ENCODE results near the gene ITGB5.

ITGB5 gene

DNA sequence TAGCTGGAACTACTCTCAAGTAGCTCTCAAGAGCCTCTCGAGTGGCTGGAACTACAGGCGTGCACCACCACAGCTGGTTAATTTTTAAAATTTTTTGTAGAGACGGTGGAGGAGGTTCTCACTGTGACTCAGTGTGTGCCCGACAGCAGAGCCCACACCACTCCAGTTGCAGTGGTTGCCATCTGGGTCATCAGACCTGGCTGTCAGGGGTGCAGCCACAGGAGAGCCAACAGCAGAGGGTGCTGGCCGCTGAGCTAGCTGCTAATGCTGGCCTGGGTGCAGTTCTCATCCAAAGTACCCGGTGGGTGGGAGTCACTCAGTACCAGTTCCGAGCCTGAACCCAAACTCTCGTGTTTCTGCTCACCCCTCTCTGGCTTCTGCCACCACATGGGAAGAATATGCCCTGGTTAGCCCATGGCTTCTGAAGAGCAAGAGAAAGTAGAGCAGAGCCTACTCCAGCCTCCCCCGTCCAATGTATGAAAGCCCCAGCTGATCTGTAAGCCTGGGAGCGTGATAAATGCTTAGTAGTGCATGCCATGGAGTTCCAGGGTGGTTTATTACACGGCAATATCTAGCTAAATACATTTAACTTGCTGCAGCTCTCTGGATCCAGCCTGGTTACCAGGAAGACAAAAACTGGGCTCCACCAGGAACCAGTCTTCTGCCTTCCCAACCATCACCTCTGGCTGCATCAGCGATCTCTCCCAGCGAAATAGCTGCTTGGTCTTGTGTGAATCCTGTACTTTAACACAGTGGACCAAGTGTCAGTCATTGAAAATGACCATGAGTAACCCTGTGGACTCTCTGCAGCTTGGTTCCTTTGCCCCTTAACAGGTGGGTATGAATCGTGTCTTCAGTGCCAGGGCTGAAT is 139.8 kb downstream of the ITGB5 start:
- no peak for DNase-seq

DNA sequence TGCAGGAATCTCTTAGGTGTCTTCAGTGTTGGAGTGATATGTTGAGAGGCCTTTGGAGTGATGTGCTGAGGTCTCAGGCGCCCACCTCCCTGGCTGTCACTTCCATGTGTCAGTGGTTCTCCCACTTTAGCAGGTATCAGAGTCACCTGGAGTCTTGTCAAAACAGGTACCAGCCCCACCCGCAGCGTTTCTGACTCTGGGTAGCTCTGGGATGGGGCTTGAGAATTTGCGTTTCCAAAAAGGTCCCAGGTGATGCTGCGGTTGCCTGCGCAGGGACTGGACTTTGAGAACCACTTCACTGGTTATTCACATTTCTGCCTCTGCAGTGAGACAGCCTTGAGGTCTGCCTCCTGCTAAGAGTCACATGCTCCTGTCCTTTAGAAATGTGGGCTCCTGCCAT is 141.4 kb downstream of the ITGB5 start:
- DNase-seq = no peak

DNA sequence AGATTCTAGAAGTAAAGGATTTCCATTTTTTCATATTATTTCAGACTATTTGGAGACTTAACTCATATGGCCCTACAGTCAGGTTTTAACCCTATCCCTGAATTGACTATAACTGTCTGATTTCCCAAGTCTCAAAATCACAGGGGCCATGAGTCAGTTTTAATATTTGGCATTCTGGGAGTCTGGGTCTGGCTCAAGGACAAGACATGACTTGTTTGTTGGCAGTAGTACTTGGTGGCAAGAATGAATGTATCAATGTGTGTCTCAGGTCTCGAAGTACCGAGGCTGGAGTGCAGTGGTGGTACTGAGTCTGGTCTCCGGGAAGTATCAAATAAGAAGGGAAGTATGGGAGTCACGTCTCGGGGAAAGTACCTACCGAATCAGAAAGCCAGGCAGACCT is 146.1 kb downstream of the ITGB5 start:
- DNase-seq = no peak

DNA sequence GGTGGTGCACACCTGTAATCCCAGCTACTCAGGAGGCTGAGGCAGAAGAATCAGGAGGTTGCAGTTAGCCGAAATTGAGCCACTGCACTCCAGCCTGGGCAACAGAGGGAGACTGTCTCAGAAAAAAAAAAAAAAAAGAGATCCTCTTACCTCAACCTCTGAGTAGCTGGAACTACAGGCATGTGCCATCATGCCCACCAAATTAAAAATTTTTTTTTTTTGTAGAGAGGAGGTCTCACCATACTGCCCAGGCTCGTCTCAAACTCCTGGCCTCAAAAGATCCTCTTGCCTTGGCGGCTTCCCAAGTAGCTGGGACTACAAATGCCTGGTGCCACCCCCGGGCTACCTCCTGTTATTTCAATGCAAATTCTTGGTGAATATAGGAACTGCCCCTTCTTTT is 155.4 kb downstream of the ITGB5 start:
- no peak for DNase-seq

DNA sequence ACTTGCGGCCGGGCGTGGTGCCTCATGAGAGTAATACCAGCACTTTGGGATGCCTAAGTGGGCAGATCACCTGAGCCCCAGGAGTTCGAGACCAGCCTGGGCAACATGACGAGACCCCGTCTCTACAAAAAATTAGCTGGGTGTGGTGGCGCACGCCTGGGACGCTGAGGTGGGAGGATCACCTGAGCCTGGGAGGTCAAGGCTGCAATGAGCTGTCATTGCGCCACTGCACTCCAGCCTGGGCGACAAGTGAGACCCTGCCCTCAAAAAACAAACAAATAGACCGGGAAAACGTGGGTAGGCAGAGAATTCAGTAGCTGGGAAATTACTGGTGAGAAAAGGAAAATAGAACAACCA is 156.2 kb downstream of the ITGB5 start:
- no peak for DNase-seq

DNA sequence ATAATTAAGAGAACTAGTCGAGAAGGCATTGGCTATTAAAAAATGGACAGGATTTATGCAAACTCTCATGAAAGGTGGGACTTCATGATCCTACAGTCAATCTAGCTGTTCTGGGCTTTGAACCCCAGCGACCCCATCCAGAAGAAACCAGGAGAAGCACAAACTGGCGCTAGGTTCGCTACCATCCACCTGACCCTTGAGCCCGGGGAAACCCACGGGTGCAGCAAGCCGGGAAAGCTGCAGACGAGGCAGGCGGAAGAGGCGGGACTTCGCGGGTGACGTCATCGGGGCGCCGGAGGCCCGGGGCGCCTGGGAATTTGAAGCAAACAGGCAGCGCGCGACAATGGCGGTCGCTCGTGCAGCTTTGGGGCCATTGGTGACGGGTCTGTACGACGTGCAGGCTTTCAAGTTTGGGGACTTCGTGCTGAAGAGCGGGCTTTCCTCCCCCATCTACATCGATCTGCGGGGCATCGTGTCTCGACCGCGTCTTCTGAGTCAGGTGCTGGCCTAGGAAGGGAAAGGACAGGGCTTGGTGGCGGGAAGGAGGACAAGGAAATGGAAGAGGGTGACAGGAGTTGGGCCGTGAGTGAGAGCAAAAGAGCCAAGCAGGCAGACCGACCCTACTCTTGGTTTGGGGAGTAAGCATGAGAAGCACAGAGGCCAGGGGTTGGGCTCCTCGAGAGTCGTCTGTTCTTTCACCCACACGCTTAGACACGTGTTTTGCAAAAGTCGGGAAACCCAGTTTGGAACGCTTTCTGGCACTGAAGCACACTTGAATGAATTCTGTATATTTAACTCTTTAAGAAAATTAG is 156.8 kb downstream of the ITGB5 start, which contains the start of gene UMPS:
UMPS (plus strand) TSS at position 324 of the 812 bp plus-strand sequence; CDS start at position 344, 20 bp downstream.
- peak; percentile 93 for DNase-seq

DNA sequence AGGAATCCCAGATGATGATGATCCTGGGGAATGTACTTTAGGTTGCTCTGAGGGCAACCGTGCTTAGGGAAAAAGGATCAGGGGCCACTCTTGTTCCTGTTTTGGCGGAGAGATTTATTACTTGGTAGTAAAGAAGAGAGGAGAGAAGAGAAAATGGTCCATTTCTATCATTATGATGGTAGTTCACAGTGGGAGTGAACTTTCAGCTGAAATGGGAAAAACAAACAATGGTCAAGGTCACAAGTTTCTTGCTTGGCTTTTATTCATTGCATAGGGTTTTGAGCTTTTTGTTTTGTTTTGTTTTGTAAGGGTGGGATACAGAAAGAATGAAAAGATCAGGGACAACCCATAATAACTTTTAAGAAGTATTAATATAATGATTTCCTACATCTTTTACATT is 164.6 kb downstream of the ITGB5 start:
- no peak for DNase-seq

DNA sequence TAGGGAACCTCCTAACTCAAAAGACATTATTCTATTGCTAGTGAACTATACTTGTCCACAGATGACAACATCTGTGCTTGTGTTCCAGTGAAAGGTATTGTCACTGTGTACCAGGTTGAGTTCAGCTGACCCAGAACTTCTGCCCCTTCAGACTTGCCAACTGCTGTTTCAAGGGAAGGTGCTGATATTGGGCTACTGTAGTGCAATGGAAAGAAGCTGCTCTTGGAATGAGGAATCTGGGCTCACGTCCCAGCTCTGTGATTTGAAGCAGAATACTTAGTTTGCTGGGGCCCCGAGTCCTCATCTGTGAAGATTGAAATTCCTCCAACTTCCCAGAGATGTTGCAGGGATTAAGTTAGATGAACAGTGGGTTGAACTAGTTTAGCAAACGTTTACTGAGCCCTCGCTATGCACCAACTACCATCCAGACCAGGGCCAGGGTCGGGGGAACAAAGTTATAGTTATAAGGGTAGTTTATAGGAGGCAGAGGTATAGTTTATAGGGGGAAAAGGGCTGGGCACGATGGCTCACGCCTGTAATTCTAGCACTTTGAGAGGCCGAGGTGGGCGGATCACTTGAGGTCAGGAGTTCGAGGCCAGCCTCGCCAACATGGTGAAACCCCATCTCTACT is 172.8 kb downstream of the ITGB5 start:
- no peak for DNase-seq

All from activated CD4-positive, CD25-positive, alpha-beta regulatory T cell treated with anti-CD3 and anti-CD28 coated beads, Interleukin-2, amount 50 U/mL, for 72 hours (primary cell).